IMR-90 (cell line): Measurements from ENCODE around the gene SIK3.

Experiments used
- MAZ ChIP-seq: IDR thresholded peaks from 2 replicates; pipeline ENCODE4 v1.6.1; 2012; ENCODE audit warnings: low read depth, mild to moderate bottlenecking, low read length, improper control_type of control experiment, moderate library complexity, borderline replicate concordance
- MXI1 ChIP-seq: IDR thresholded peaks from 2 replicates; pipeline ENCODE4 v1.6.1; 2012; ENCODE audit warnings: low read depth, mild to moderate bottlenecking, low read length, moderate library complexity, borderline replicate concordance

GRCh38 chr11:116933961-116934360, 164.3 kb downstream of the SIK3 start:
- TF ChIP-seq MXI1 (no peak), MAZ (no peak)
